LNCaP clone FGC (cell line): ENCODE data around the gene SLAMF6.

Source experiments
- DNase-seq: peaks from one replicate; pipeline ENCODE4 v3.0.0-alpha.2; 2011; ENCODE audit warnings: low read depth
- H3K4me3 ChIP-seq: 2 replicates; pipeline ENCODE4 v1.5.1; 2011; ENCODE audit warnings: mild to moderate bottlenecking, low read depth, low read length, control low read depth
- TF ChIP-seq, protein P1 (sequence below): IDR thresholded peaks from 2 replicates; pipeline ENCODE4 v1.5.1; 2012; ENCODE audit warnings: mild to moderate bottlenecking; ENCODE audit not compliant: control insufficient read depth, insufficient read depth; ENCODE audit errors: extremely low read depth

SLAMF6 gene

DNA sequence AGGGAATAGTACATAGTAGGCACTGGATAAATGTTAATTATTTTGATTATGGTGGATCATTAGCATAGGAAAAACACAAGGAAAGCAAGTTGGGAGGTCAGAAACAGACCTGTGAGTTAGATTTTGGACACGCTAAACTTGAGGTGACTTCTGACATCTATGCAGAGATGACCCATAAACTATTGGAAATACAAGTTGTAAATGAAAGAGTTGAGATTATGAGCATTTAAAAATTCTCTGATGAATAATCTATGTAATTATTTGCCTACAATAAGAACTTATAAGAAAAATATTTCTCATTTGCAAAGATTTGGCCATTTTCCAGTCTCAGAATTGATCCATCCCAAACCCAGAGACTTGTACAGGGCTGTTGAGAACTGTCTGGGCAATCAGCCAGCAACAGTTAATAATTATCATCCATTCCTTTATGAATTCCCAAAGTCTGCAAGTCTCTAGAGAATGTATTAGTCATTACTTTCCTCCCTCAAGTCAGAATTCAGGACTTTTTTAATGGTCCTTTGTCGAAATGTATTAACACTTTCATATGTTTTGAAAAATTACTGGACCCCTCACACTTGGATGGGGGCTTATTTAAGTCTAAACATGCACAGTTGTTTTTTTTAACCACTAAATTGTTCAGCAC lies 19.4 kb upstream of the SLAMF6 start:
- DNase-seq = no peak
- H3K4me3 ChIP-seq = no peak overlapping the region
- TF ChIP-seq, protein P1, sequence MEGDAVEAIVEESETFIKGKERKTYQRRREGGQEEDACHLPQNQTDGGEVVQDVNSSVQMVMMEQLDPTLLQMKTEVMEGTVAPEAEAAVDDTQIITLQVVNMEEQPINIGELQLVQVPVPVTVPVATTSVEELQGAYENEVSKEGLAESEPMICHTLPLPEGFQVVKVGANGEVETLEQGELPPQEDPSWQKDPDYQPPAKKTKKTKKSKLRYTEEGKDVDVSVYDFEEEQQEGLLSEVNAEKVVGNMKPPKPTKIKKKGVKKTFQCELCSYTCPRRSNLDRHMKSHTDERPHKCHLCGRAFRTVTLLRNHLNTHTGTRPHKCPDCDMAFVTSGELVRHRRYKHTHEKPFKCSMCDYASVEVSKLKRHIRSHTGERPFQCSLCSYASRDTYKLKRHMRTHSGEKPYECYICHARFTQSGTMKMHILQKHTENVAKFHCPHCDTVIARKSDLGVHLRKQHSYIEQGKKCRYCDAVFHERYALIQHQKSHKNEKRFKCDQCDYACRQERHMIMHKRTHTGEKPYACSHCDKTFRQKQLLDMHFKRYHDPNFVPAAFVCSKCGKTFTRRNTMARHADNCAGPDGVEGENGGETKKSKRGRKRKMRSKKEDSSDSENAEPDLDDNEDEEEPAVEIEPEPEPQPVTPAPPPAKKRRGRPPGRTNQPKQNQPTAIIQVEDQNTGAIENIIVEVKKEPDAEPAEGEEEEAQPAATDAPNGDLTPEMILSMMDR = no peak

DNA sequence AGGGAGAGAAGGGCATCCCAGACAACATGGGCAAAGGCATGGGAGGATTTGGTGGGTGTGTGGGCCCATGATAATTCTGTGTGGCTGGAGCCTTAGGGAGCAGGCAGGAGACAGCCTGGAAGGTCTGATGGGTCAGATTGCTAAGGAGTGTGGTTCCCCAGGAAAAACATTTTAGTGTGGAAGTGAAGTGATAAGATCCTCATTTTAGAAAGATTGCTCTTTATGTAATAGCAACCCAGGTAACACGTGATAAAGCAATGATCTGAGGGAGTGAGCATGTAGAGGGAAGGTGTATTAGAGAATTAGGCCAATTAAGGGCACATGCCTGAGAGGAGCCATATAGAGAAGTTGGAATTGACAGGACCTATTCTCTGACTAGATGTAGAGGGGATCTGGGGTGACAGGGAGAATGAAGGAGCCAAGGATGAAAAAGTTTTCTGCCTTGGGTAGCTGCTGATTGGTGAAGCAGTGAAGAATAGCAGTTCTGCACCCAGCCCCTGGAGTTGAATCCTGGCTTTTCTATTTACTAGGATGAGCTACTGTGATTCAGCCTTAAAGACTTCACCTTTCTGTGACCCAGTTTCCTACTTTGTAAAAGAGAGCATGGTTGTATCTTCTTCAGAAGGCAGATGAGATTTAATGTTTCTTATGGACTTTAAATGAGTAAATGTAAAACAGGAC lies 18.7 kb upstream of the SLAMF6 start:
- no peak overlapping the region for H3K4me3 ChIP-seq
- DNase-seq = no peak
- TF ChIP-seq, protein P1 = no peak

DNA sequence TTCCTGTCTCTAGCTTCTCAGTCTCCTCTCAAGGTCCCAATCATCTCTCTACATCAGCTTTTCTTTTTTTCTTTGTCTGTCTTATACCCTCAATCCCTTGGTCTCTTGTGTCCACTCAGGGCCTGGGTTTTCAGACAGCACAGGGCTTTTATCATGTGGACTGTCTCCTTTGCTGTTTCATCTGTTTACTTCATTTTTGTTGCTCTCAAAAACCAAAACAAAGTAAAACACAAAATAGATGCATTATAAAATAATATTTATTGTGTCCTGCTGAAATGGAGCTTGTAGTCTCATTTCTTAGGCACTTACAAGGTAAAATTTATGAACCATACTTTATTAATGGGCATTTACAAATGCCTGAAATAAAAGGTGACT lies 17.8 kb upstream of the SLAMF6 start:
- TF ChIP-seq, protein P1 = no peak
- DNase-seq = no peak
- H3K4me3 ChIP-seq = no peak overlapping the region

DNA sequence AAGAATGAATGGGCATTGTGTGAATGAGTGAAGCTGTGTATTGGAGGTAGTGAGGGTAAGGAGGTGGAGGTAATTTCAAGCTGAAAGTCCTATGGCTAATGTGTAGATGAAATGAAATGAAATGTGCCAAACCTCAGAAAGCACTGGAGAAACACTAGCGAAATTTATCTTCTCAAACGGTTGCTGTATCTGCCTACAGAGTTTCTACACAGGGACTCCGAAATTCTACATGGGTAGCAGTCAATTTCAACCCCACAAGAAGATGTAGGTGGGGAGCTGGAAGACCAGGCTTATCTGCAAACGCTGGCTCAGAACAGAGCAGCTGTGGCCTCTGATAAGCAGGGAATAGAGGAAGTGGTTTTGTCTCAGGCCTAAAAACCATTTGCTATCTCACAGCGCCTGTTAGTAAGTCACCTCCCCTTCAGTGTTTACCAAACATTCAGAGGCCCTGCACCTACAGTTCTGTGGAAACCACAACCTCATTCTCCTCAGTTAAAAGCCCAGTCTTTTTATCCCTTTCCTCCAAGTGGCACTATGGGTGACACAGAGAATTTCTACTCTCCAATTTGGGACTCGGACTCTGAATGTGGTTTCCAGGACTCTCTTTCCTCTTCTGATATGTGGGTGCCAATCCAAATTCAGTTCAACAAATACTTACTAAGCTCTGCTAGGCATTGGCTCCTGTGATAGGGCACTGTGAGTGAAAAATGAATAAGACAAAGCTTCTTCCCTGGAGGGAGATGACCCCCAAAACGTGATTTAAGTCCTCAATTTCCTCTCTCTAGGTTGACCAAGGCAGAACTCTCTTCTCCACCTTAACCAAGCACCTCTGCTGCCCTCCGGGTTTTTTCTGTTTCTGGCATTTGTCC lies 17.2 kb upstream of the SLAMF6 start:
- no peak for DNase-seq
- H3K4me3 ChIP-seq = no peak overlapping the region
- TF ChIP-seq, protein P1 = no peak

DNA sequence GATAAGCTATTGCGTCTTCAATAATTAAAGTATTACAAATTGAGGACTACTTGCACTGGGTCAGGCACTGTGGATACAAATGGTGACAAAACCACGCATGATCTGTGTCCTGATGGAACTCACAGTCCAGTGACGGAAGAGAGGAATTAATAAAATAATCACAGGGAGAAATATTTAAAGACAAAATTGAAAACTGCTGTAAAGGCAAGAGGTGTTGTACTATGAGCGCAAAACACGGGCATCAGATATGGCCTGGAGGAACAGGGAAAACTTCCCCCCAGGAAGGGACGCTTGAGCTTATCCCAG lies 16.6 kb upstream of the SLAMF6 start:
- TF ChIP-seq, protein P1 = no peak
- DNase-seq = no peak
- H3K4me3 ChIP-seq = no peak overlapping the region

DNA sequence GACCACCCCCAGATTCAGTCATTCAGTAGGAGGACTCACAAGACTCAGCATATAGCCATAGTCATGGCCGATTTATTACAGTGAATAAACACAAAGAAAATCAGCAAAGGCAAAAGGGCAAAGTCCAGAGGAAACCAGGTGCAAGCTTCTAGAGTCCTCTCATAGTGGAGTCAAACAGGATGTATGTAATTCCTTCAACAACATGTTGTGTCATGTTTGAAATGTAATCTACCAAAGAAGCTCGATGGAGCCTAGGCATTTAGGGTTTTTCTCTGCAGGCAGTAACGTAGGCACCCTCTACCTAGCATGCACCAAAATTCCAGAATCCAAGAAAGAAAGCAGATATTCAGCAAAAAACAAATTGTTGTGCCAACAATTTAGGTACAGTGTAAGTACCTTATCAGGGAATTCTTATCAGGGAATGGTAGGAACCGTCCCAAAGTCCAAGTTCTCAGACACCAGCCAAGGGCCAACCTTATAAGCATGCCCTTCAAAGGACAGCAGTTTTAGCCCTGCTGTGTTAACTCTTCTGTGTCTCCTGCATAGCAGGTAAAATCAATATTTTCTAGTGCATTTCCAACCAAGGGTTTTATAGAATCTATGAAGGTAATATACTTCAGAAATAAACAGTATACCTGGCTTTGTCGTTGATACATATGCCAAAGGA lies 16.1 kb upstream of the SLAMF6 start:
- TF ChIP-seq, protein P1 = no peak
- DNase-seq = no peak
- H3K4me3 ChIP-seq = no peak overlapping the region
